MM.1S (cell line): ENCODE measurements around the gene P2RY6.

Experiments used
- CTCF ChIP-seq: fragments of 300-600 bp; sonication (generic); IDR thresholded peaks from 2 replicates; pipeline ENCODE4 v1.5.1; 2016; ENCODE audit warnings: antibody characterized with exemption, low read length, mixed read lengths
- EZH2 ChIP-seq: fragments of 300-600 bp; sonication (generic); optimal IDR thresholded peaks from 2 replicates; pipeline ENCODE3; 2017; ENCODE audit warnings: low read depth, mild to moderate bottlenecking, antibody characterized with exemption, low read length, mixed read lengths
- EZH2phosphoT487 ChIP-seq: fragments of 300-600 bp; sonication (generic); IDR thresholded peaks from 2 replicates; pipeline ENCODE4 v1.6.1; 2018; ENCODE audit warnings: antibody characterized with exemption, low read length

- TF ChIP-seq CTCF (no peak), EZH2phosphoT487 (no peak), EZH2 (no peak)
Measured at GRCh38 chr11:73227571-73228211, 44.4 kb upstream of the P2RY6 start.
